Smooth muscle cell (in vitro differentiated cells): ENCODE data around the gene ROR1. TPM values are rescaled to one million over a fixed set of nuclear protein-coding genes. Genes with fewer than 3 reads are reported as not detected.

Experiments
- DNase-seq: peaks from one replicate; lab custom pipeline; 2025; ENCODE audit not compliant: unreplicated experiment; lab: John Stamatoyannopoulos, UW
- H2AFZ ChIP-seq: fragments of 200-600 bp; sonication (generic); 2 replicates; pipeline ENCODE4 v1.6.0; 2016; ENCODE audit warnings: antibody characterized with exemption, low read depth, mild to moderate bottlenecking
- H3F3A ChIP-seq: fragments of 200-600 bp; sonication (generic); 2 replicates; pipeline ENCODE4 v1.6.0; 2017; ENCODE audit warnings: antibody characterized with exemption, low read depth
- H3K27ac ChIP-seq: fragments of 200-600 bp; sonication (generic); 2 replicates; pipeline ENCODE4 v1.5.1; 2016; ENCODE audit warnings: low read depth, mild to moderate bottlenecking
- H3K27me3 ChIP-seq: fragments of 200-600 bp; sonication (generic); 2 replicates; pipeline ENCODE4 v1.6.1; 2016; ENCODE audit warnings: low read depth, mild to moderate bottlenecking
- H3K36me3 ChIP-seq: fragments of 200-600 bp; sonication (generic); 2 replicates; pipeline ENCODE4 v1.5.1; 2016; ENCODE audit warnings: low read depth
- H3K4me1 ChIP-seq: fragments of 200-600 bp; sonication (generic); 2 replicates; pipeline ENCODE4 v1.5.1; 2016; ENCODE audit warnings: low read depth
- H3K4me2 ChIP-seq: fragments of 200-600 bp; sonication (generic); 2 replicates; pipeline ENCODE4 v1.6.0; 2016; ENCODE audit warnings: mild to moderate bottlenecking
- H3K4me3 ChIP-seq: fragments of 200-600 bp; sonication (generic); 2 replicates; pipeline ENCODE4 v1.5.1; 2016; ENCODE audit warnings: mild to moderate bottlenecking
- H3K79me2 ChIP-seq: fragments of 200-600 bp; sonication (generic); 2 replicates; pipeline ENCODE4 v1.6.0; 2016; ENCODE audit warnings: low read depth, mild to moderate bottlenecking
- H3K9ac ChIP-seq: fragments of 200-600 bp; sonication (generic); 2 replicates; pipeline ENCODE4 v1.6.0; 2016; ENCODE audit warnings: low read depth
- H3K9me3 ChIP-seq: fragments of 200-600 bp; sonication (generic); replicated peaks from 2 replicates; pipeline ENCODE4 v1.5.1; 2016; ENCODE audit warnings: low read depth
- H4K20me1 ChIP-seq: fragments of 200-600 bp; sonication (generic); 2 replicates; pipeline ENCODE4 v1.6.0; 2016; ENCODE audit warnings: low read depth
- WGBS: methylation state at CpG from one replicate; pipeline ENCODE4 v1.1.7; 2016; ENCODE audit warnings: low lambda C conversion rate; 5-methylcytosine and 5-hydroxymethylcytosine counted together
- polyA plus RNA-seq: library from polyadenylated mRNA; unstranded; fragments of >200 nt; fragmentation: Nextera tagmentation; extraction: Ambion mirVana; gene quantifications from 2 replicates; pipeline ENCODE4 v1.2.1, GENCODE V29; 2016
- total RNA-seq: library from RNA; depleted of rRNA; stranded (reverse); fragments of >200 nt; gene quantifications from 2 replicates; pipeline ENCODE4 v1.2.3, GENCODE V29; 2014
- TF ChIP-seq, protein P1 (sequence below): fragments of 200-600 bp; sonication (generic); IDR thresholded peaks from 2 replicates; pipeline ENCODE4 v1.5.1; 2017; ENCODE audit warnings: borderline replicate concordance, mild to moderate bottlenecking, antibody characterized with exemption; ENCODE audit not compliant: insufficient read depth, poor library complexity, severe bottlenecking

ROR1 gene
- total and polyA plus RNA-seq, 2 experiments from 2014 or later: 3.3 to 7.2 TPM

- Histone ChIP-seq H3K79me2 (no peaks in the 10 kb centered on the region), H3K9me3 (no peaks in the 10 kb centered on the region), H3K4me1 (peaks cover 16% of the 10 kb centered on the region), H3K9ac (no peak overlapping the region), H3K27me3 (no peaks in the 10 kb centered on the region), H2AFZ (peak overlapping the region; percentile 10), H3K27ac (peak overlapping the region; percentile 51), H3F3A (no peaks in the 10 kb centered on the region), H3K36me3 (no peaks in the 10 kb centered on the region), H4K20me1 (no peaks in the 10 kb centered on the region), H3K4me2 (peak overlapping the region; percentile 30), H3K4me3 (no peak overlapping the region)
- WGBS: 46% methylated on average over 3 of the region's 3 CpGs
- TF ChIP-seq, protein P1, sequence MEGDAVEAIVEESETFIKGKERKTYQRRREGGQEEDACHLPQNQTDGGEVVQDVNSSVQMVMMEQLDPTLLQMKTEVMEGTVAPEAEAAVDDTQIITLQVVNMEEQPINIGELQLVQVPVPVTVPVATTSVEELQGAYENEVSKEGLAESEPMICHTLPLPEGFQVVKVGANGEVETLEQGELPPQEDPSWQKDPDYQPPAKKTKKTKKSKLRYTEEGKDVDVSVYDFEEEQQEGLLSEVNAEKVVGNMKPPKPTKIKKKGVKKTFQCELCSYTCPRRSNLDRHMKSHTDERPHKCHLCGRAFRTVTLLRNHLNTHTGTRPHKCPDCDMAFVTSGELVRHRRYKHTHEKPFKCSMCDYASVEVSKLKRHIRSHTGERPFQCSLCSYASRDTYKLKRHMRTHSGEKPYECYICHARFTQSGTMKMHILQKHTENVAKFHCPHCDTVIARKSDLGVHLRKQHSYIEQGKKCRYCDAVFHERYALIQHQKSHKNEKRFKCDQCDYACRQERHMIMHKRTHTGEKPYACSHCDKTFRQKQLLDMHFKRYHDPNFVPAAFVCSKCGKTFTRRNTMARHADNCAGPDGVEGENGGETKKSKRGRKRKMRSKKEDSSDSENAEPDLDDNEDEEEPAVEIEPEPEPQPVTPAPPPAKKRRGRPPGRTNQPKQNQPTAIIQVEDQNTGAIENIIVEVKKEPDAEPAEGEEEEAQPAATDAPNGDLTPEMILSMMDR: no peak
- DNase-seq: no peak
These were observed 247.2 kb downstream of the ROR1 start for GRCh38 chr1:64021066-64021465.

GRCh38 chr1:64025051-64025450 lies 251.2 kb downstream of the ROR1 start:
- Histone ChIP-seq H3K4me2 (no peak overlapping the region), H2AFZ (no peak overlapping the region), H3K4me1 (peaks cover 11% of the 10 kb centered on the region), H3K79me2 (no peaks in the 10 kb centered on the region), H3K36me3 (no peaks in the 10 kb centered on the region), H3K4me3 (no peak overlapping the region), H3K27ac (no peak overlapping the region), H4K20me1 (no peaks in the 10 kb centered on the region), H3K9ac (no peak overlapping the region), H3F3A (no peaks in the 10 kb centered on the region), H3K27me3 (no peaks in the 10 kb centered on the region), H3K9me3 (no peaks in the 10 kb centered on the region)
- 47% methylated on average over 4 of the region's 4 CpGs for WGBS
- TF ChIP-seq, protein P1: no peak
- DNase-seq: no peak

DNA sequence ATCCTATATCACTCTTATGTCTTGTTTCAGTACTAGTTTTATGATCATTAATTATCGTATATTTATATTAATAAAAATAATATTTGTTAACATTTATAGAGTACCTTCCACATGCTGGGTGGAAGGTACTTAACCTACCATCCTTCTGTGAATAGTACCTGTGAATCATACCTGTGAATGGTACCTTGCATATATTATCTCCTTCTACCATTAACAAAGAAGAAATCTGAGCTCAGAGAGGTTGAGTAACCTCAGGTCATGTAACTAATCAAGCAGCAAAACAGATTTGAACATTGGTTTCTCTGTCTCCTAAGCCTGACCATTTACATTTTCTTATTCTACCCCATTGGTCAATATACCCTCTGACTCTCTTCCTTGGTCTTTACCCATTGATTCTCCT lies 255.2 kb downstream of the ROR1 start:
- Histone ChIP-seq H3K9ac (no peak overlapping the region), H3K27ac (no peak overlapping the region), H3K4me1 (no peaks in the 10 kb centered on the region), H3K27me3 (no peaks in the 10 kb centered on the region), H3K79me2 (no peaks in the 10 kb centered on the region), H3K9me3 (no peaks in the 10 kb centered on the region), H3F3A (no peaks in the 10 kb centered on the region), H3K4me3 (no peak overlapping the region), H4K20me1 (no peaks in the 10 kb centered on the region), H3K4me2 (no peak overlapping the region), H2AFZ (no peak overlapping the region), H3K36me3 (no peaks in the 10 kb centered on the region)
- TF ChIP-seq, protein P1: no peak
- WGBS: 92% methylated on average over 1 of the region's 1 CpG
- no peak for DNase-seq

DNA sequence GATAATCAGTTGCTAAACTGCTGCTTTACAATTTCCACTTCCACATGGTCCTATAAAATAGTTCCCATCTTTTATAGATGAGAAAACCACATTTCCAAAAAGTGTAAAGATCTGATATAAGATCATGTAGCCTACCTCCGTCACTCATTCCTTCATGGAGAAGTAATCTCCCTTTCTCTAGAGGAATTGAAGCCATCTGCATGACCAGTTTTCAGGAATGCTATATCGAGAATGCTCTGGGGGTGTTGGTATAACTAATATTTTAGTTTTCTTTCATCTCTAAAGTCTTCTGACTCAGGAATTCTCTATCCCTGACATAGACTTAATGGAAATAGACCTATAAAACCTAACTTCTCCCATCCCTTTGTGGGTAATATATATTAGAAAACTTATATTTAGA lies 256.6 kb downstream of the ROR1 start:
- Histone ChIP-seq H3K9me3 (no peaks in the 10 kb centered on the region), H3K27me3 (no peaks in the 10 kb centered on the region), H3F3A (no peaks in the 10 kb centered on the region), H3K4me3 (no peak overlapping the region), H3K36me3 (no peaks in the 10 kb centered on the region), H3K4me1 (no peaks in the 10 kb centered on the region), H4K20me1 (no peaks in the 10 kb centered on the region), H3K4me2 (no peak overlapping the region), H3K27ac (no peak overlapping the region), H3K79me2 (no peaks in the 10 kb centered on the region), H2AFZ (no peak overlapping the region), H3K9ac (no peak overlapping the region)
- DNase-seq: no peak
- TF ChIP-seq, protein P1: no peak
- WGBS: 87% methylated on average over 2 of the region's 2 CpGs
